ENCODE measurements around the gene FTCD. TPM values are rescaled to one million over a fixed set of nuclear protein-coding genes. Genes with fewer than 3 reads are reported as not detected.

FTCD gene
- total RNA-seq, 1 donor = 0.36 TPM

- peaks cover 40% of the 10 kb centered on the region for H3K4me1 ChIP-seq (ENCODE audit: insufficient read depth, low read length)
- H3K27me3 ChIP-seq (ENCODE audit: insufficient read depth, low read length) = no peaks in the 10 kb centered on the region
- no peak overlapping the region for H2AFZ ChIP-seq (ENCODE audit: low read length)
- no peak overlapping the region for H3K4me2 ChIP-seq (ENCODE audit: insufficient read depth, low read length)
- DNase-seq (ENCODE audit: insufficient read length, low spot score, missing footprints) = peak; percentile 31
- TF ChIP-seq, protein P1, sequence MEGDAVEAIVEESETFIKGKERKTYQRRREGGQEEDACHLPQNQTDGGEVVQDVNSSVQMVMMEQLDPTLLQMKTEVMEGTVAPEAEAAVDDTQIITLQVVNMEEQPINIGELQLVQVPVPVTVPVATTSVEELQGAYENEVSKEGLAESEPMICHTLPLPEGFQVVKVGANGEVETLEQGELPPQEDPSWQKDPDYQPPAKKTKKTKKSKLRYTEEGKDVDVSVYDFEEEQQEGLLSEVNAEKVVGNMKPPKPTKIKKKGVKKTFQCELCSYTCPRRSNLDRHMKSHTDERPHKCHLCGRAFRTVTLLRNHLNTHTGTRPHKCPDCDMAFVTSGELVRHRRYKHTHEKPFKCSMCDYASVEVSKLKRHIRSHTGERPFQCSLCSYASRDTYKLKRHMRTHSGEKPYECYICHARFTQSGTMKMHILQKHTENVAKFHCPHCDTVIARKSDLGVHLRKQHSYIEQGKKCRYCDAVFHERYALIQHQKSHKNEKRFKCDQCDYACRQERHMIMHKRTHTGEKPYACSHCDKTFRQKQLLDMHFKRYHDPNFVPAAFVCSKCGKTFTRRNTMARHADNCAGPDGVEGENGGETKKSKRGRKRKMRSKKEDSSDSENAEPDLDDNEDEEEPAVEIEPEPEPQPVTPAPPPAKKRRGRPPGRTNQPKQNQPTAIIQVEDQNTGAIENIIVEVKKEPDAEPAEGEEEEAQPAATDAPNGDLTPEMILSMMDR (IDR thresholded peaks at IDR 0.05; ENCODE audit: extremely low read depth, low read depth, low read length) = no peak
- no peaks in the 10 kb centered on the region for H3K9me3 ChIP-seq (ENCODE audit: low read depth, low read length)
- peaks cover 10% of the 10 kb centered on the region for H3K36me3 ChIP-seq (ENCODE audit: insufficient read depth, low read length)
- peak overlapping the region; percentile 69 for H3K27ac ChIP-seq (ENCODE audit: low read depth, low read length)
- H3K4me3 ChIP-seq (ENCODE audit: insufficient read depth, low read length) = no peak overlapping the region
- peaks cover 14% of the 10 kb centered on the region for H4K20me1 ChIP-seq (ENCODE audit: insufficient read depth, low read length)
- H3K79me2 ChIP-seq (ENCODE audit: insufficient read depth, low read length) = peaks cover 39% of the 10 kb centered on the region
Observed at GRCh38 chr21:46095814-46096595, 59.4 kb downstream of the FTCD start.

DNA sequence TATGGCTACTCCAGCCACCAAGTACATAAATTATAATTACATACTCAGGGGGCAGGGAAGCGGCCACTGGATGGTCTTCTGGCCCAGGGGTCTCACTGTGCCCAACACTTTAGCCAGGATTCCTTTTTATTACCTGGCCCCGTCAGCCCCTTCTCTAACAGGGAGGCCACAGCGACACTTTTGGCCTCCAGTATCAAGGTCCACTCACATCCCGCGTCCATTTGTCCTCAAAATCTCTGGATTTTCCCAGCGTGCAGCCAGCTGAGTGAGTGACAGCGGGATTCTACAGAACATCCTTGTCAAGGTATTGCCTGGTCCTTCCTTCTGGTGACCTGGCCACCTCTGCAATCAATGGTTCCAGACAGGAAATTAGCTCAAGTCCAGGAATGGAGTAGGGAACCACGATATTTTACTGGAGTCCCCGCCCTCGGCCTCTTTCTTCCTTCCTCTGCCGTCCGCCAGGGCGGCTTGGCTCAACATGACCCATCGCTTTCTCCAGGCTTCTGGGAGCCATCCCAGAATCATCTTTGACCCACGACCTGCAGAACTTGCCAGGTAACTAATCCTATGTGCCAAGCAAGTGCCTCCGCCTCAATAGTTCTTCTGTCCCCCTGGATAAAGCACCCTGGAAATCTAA lies 60.2 kb downstream of the FTCD start:
- DNase-seq (ENCODE audit: insufficient read length, low spot score, missing footprints) = peak; percentile 45
- H3K79me2 ChIP-seq (ENCODE audit: insufficient read depth, low read length) = peaks cover 31% of the 10 kb centered on the region
- peaks cover 32% of the 10 kb centered on the region for H3K4me1 ChIP-seq (ENCODE audit: insufficient read depth, low read length)
- no peaks in the 10 kb centered on the region for H3K27me3 ChIP-seq (ENCODE audit: insufficient read depth, low read length)
- H3K27ac ChIP-seq (ENCODE audit: low read depth, low read length) = no peak overlapping the region
- peaks cover 2% of the 10 kb centered on the region for H3K36me3 ChIP-seq (ENCODE audit: insufficient read depth, low read length)
- no peak overlapping the region for H3K4me3 ChIP-seq (ENCODE audit: insufficient read depth, low read length)
- no peak overlapping the region for H2AFZ ChIP-seq (ENCODE audit: low read length)
- peaks cover 7% of the 10 kb centered on the region for H4K20me1 ChIP-seq (ENCODE audit: insufficient read depth, low read length)
- no peak overlapping the region for H3K4me2 ChIP-seq (ENCODE audit: insufficient read depth, low read length)
- TF ChIP-seq, protein P1 (IDR thresholded peaks at IDR 0.05; ENCODE audit: extremely low read depth, low read depth, low read length) = no peak
- H3K9me3 ChIP-seq (ENCODE audit: low read depth, low read length) = no peaks in the 10 kb centered on the region

DNA sequence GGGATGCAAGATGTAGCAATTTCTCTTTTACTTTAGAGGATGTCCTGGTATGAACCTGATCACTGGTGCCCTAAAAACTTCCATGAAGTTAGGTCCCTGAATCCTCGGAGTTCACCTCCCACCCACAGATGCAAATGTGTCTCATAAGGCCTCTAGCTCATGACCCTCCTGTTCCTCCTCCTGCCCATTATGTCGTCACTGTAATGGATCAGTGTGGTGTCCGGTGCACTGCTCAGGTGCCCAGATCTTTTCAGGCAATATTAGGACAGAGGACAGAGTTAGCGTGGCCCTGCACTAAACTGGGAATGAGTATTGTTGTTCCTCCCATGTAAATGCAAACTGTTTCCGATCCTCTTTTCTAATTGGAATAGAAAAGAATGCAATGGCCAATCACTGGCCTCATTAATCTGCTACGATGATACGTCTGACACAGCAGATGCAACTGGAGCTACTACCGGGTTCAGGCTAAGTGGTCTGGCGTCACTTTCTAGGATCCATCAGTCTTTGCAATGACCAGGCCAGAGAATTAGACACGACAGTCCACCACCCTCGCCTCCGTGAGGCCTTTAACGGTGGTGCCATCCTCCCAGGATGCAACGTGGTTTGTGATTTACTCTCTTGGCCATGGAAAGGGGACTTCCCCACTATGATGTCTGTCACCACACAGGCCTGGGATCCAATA lies 60.8 kb downstream of the FTCD start:
- H3K4me2 ChIP-seq (ENCODE audit: insufficient read depth, low read length) = no peak overlapping the region
- TF ChIP-seq, protein P1 (IDR thresholded peaks at IDR 0.05; ENCODE audit: extremely low read depth, low read depth, low read length) = no peak
- H3K4me1 ChIP-seq (ENCODE audit: insufficient read depth, low read length) = peaks cover 25% of the 10 kb centered on the region
- H3K27ac ChIP-seq (ENCODE audit: low read depth, low read length) = peak overlapping the region; percentile 96
- no peaks in the 10 kb centered on the region for H3K36me3 ChIP-seq (ENCODE audit: insufficient read depth, low read length)
- H3K9me3 ChIP-seq (ENCODE audit: low read depth, low read length) = no peaks in the 10 kb centered on the region
- H3K27me3 ChIP-seq (ENCODE audit: insufficient read depth, low read length) = no peaks in the 10 kb centered on the region
- H4K20me1 ChIP-seq (ENCODE audit: insufficient read depth, low read length) = peaks cover under 1% of the 10 kb centered on the region
- peaks cover 25% of the 10 kb centered on the region for H3K79me2 ChIP-seq (ENCODE audit: insufficient read depth, low read length)
- no peak overlapping the region for H2AFZ ChIP-seq (ENCODE audit: low read length)
- no peak overlapping the region for H3K4me3 ChIP-seq (ENCODE audit: insufficient read depth, low read length)
- DNase-seq (ENCODE audit: insufficient read length, low spot score, missing footprints) = peak; percentile 88
